MM.1S (cell line): ENCODE data around the gene RNF126.
"Not testable (repeated sequence)": the region's sequence is repeated elsewhere in the genome, so short reads cannot be mapped to it uniquely, and the experiment has no call there.

ENCODE experiments used
- DNase-seq: peaks from one replicate; pipeline ENCODE4 v3.0.0-alpha.2; 2015
- H2AFZ ChIP-seq: fragments of 300-600 bp; sonication (generic); 2 replicates; pipeline ENCODE4 v1.6.0; 2016; ENCODE audit warnings: antibody characterized with exemption, low read length
- H3F3A ChIP-seq: fragments of 300-600 bp; sonication (generic); 2 replicates; pipeline ENCODE4 v1.6.1; 2016; ENCODE audit warnings: mild to moderate bottlenecking, antibody characterized with exemption, low read length, moderate library complexity, mixed read lengths; ENCODE audit not compliant: insufficient read depth
- H3K27ac ChIP-seq: fragments of 300-600 bp; sonication (generic); 2 replicates; pipeline ENCODE4 v1.5.1; 2016; ENCODE audit warnings: mild to moderate bottlenecking, low read length
- H3K27me3 ChIP-seq: fragments of 300-600 bp; sonication (generic); replicated peaks from 2 replicates; pipeline ENCODE4 v1.6.0; 2016; ENCODE audit warnings: low read length; ENCODE audit not compliant: insufficient read depth
- H3K36me3 ChIP-seq: fragments of 300-600 bp; sonication (generic); replicated peaks from 2 replicates; pipeline ENCODE4 v1.6.1; 2016; ENCODE audit warnings: mild to moderate bottlenecking, low read length, mixed read lengths; ENCODE audit not compliant: insufficient read depth
- H3K4me1 ChIP-seq: fragments of 300-600 bp; sonication (generic); 2 replicates; pipeline ENCODE4 v1.6.1; 2016; ENCODE audit warnings: low read length, mixed read lengths
- H3K4me2 ChIP-seq: fragments of 300-600 bp; sonication (generic); 2 replicates; pipeline ENCODE4 v1.6.0; 2016; ENCODE audit warnings: low read depth, low read length
- H3K4me3 ChIP-seq: fragments of 300-600 bp; sonication (generic); 2 replicates; pipeline ENCODE4 v1.5.1; 2016; ENCODE audit warnings: low read length, mixed read lengths
- H3K79me2 ChIP-seq: fragments of 300-600 bp; sonication (generic); 2 replicates; pipeline ENCODE4 v1.6.1; 2016; ENCODE audit warnings: mixed run types, low read length, mixed read lengths
- H3K9ac ChIP-seq: fragments of 300-600 bp; sonication (generic); 2 replicates; pipeline ENCODE4 v1.6.1; 2016; ENCODE audit warnings: low read length, mixed read lengths
- H3K9me2 ChIP-seq: fragments of 300-600 bp; sonication (generic); replicated peaks from 2 replicates; pipeline ENCODE4 v1.6.1; 2016; ENCODE audit warnings: mild to moderate bottlenecking, low read length, mixed read lengths; ENCODE audit not compliant: insufficient read depth
- H3K9me3 ChIP-seq: fragments of 300-600 bp; sonication (generic); replicated peaks from 2 replicates; pipeline ENCODE4 v1.6.1; 2016; ENCODE audit warnings: mild to moderate bottlenecking, low read length, mixed read lengths; ENCODE audit not compliant: insufficient read depth
- H4K20me1 ChIP-seq: fragments of 300-600 bp; sonication (generic); 2 replicates; pipeline ENCODE4 v1.6.1; 2016; ENCODE audit warnings: mild to moderate bottlenecking, low read length, moderate library complexity, mixed read lengths; ENCODE audit not compliant: insufficient read depth
- EZH2 ChIP-seq: fragments of 300-600 bp; sonication (generic); optimal IDR thresholded peaks from 2 replicates; pipeline ENCODE3; 2017; ENCODE audit warnings: low read depth, mild to moderate bottlenecking, antibody characterized with exemption, low read length, mixed read lengths
- EZH2phosphoT487 ChIP-seq: fragments of 300-600 bp; sonication (generic); IDR thresholded peaks from 2 replicates; pipeline ENCODE4 v1.6.1; 2018; ENCODE audit warnings: antibody characterized with exemption, low read length
- TF ChIP-seq, protein P1 (sequence below): fragments of 300-600 bp; sonication (generic); IDR thresholded peaks from 2 replicates; pipeline ENCODE4 v1.5.1; 2016; ENCODE audit warnings: antibody characterized with exemption, low read length, mixed read lengths

The RNF126 gene

GRCh38 chr19:621819-622218 lies 41.2 kb downstream of the RNF126 start:
- H3K9me3 ChIP-seq: no peaks in the 10 kb centered on the region
- no peak overlapping the region for H3K27ac ChIP-seq
- H3K27me3 ChIP-seq: no peaks in the 10 kb centered on the region
- H3F3A ChIP-seq: no peaks in the 10 kb centered on the region
- H3K9me2 ChIP-seq: no peaks in the 10 kb centered on the region
- peaks cover 3% of the 10 kb centered on the region; the same call in 1 of the 2 replicates for H3K36me3 ChIP-seq
- H3K4me3 ChIP-seq: no peak overlapping the region
- H3K4me1 ChIP-seq: no peaks in the 10 kb centered on the region
- no peak overlapping the region for H2AFZ ChIP-seq
- no peak for DNase-seq
- H3K79me2 ChIP-seq: no peaks in the 10 kb centered on the region
- H4K20me1 ChIP-seq: no peaks in the 10 kb centered on the region
- no peak overlapping the region for H3K9ac ChIP-seq
- no peak for TF ChIP-seq EZH2
- TF ChIP-seq, protein P1, sequence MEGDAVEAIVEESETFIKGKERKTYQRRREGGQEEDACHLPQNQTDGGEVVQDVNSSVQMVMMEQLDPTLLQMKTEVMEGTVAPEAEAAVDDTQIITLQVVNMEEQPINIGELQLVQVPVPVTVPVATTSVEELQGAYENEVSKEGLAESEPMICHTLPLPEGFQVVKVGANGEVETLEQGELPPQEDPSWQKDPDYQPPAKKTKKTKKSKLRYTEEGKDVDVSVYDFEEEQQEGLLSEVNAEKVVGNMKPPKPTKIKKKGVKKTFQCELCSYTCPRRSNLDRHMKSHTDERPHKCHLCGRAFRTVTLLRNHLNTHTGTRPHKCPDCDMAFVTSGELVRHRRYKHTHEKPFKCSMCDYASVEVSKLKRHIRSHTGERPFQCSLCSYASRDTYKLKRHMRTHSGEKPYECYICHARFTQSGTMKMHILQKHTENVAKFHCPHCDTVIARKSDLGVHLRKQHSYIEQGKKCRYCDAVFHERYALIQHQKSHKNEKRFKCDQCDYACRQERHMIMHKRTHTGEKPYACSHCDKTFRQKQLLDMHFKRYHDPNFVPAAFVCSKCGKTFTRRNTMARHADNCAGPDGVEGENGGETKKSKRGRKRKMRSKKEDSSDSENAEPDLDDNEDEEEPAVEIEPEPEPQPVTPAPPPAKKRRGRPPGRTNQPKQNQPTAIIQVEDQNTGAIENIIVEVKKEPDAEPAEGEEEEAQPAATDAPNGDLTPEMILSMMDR: no peak
- no peak overlapping the region for H3K4me2 ChIP-seq

DNA sequence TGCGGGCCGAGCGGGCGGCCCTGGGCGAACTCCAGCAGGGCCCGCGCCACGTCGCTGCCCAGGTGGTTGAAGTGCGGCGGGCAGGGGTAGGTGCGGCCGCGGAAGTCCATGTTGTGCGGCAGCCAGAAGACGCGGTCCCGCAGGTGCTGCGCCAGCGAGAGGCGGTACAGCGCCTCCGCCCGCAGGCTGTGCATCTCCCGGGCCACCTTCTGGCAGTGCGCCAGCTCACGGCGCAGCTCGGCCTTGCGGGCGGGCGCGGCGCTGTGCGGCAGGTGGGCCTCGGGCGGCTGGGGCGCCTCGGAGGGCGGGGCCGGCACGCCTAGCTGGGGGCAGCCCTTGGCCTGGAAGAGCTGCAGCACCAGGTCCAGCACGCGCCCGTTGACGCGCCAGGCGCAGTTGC lies 41.8 kb downstream of the RNF126 start:
- H3K36me3 ChIP-seq, H3K9ac ChIP-seq, H3K27ac ChIP-seq: not testable (repeated sequence)

DNA sequence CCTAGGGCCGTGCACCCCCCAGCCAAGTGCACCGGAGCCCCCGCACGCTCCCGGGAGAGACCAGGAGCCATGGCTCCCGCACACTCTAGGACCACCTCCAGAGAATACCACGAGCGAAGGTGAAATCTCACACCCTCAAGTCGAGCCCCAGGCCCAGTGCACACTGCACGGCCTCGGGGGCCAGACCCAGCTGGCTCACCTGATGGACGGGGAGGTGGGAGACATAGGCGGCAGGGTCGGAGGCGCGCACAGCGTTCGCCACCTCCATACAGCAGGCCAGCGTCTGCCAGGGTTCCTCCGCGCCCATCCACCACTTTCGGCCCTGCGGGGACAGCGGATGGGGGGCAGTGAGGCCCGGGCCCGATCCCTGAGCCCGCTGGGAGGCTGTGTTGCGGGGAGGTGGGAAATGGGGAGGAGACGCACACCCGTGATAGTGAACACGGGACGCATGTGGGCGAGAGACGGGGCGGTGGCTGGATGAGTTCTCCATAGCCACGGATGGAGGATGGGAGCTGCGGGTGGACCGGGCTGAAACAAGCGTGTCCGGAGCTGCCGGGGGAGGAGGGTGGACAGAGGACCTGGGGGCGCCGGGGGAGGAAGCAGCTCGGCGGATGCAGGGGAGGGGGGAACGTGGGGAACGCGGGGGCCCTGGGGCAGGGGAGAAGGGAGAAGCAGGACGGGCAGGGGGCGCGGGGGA lies 42.7 kb downstream of the RNF126 start:
- H3K9ac ChIP-seq: no peak overlapping the region
- DNase-seq: no peak
- no peaks in the 10 kb centered on the region for H3K4me1 ChIP-seq
- TF ChIP-seq EZH2 (no peak), EZH2phosphoT487 (no peak)
- TF ChIP-seq, protein P1: no peak
- H3F3A ChIP-seq: no peaks in the 10 kb centered on the region
- H3K9me2 ChIP-seq: no peaks in the 10 kb centered on the region
- H3K79me2 ChIP-seq: no peaks in the 10 kb centered on the region
- H3K27ac ChIP-seq: no peak overlapping the region
- peaks cover 3% of the 10 kb centered on the region; the same call in 1 of the 2 replicates for H3K36me3 ChIP-seq
- H3K4me2 ChIP-seq: no peak overlapping the region
- no peak overlapping the region for H2AFZ ChIP-seq
- H3K27me3 ChIP-seq: no peaks in the 10 kb centered on the region
- no peaks in the 10 kb centered on the region for H4K20me1 ChIP-seq
- no peak overlapping the region for H3K4me3 ChIP-seq
- H3K9me3 ChIP-seq: no peaks in the 10 kb centered on the region

More for the DNA sequence above, 41.8 kb downstream of the RNF126 start:
- H3K4me3 ChIP-seq, H3K4me2 ChIP-seq, H2AFZ ChIP-seq, DNase-seq, H3K9me2 ChIP-seq, H4K20me1 ChIP-seq, H3K79me2 ChIP-seq, H3K4me1 ChIP-seq, H3K27me3 ChIP-seq, H3F3A ChIP-seq, H3K9me3 ChIP-seq: not testable (repeated sequence)

- H3K4me3 ChIP-seq: no peak overlapping the region
- no peak overlapping the region for H3K27ac ChIP-seq
- H3K9ac ChIP-seq: no peak overlapping the region
- no peak for TF ChIP-seq EZH2phosphoT487
- no peaks in the 10 kb centered on the region for H3K79me2 ChIP-seq
- no peaks in the 10 kb centered on the region for H3K4me1 ChIP-seq
- H4K20me1 ChIP-seq: no peaks in the 10 kb centered on the region
- H3K27me3 ChIP-seq: no peaks in the 10 kb centered on the region
- no peak overlapping the region for H2AFZ ChIP-seq
- H3K36me3 ChIP-seq: peaks cover 3% of the 10 kb centered on the region; the same call in 1 of the 2 replicates
- no peaks in the 10 kb centered on the region for H3F3A ChIP-seq
- H3K9me3 ChIP-seq: no peaks in the 10 kb centered on the region
- no peak for DNase-seq
- H3K9me2 ChIP-seq: no peaks in the 10 kb centered on the region
- H3K4me2 ChIP-seq: no peak overlapping the region
Measured at GRCh38 chr19:619286-620002, 43.6 kb downstream of the RNF126 start.
